ENCODE data around the gene MTIF2. TPM values are rescaled to one million over a fixed set of nuclear protein-coding genes. Genes with fewer than 3 reads are reported as not detected.

Gene MTIF2
- total RNA-seq, 3 donors from 2014 or later (not counting 1 experiment from before 2014, with no cell fraction given) = 19.8 to 26.6 (median 20.8) TPM

DNA sequence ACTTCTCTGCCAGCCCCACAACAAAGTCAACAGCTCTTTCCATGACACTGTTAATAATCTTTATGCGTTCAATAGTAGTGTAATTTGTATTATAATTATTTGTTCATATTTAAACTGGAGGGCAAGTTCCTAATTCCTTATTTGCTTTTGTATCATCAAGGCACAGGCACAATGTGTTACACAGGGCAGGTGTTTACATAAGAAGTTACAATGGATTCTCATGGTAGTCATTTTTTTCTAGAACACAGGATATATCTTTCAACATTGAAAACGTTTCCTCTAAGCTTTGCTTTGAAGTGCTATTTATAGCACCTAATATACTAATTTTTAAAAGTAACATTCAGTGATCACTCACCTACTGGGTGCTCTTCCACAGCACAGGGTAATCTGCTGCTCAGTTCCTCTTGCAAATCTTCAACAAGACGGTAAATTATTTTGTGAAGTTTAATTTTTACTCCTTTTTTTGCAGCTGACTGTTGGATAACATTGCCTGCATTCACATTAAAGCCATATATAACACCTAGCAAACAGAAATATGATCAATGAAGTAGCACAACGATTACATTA, 29.3 kb downstream of the MTIF2 start:
- Mint-ChIP-seq H3K4me3 (no peak overlapping the region), H3K27ac (no peak overlapping the region), H3K4me1 (peaks cover 1 to 12% of the 10 kb centered on the region in 2 donors), H3K27me3 (ENCODE audit: low read depth in 2 of 2) (no peaks in the 10 kb centered on the region), H3K9me3 (no peaks in the 10 kb centered on the region), H3K36me3 (peaks cover 6% of the 10 kb centered on the region)
- WGBS (ENCODE audit: insufficient coverage) = 78% methylated on average over 2 of the region's 4 CpGs
- intact Hi-C loops (cut with micrococcal nuclease) = loop anchor here (10.0 kb wide), 1 partner anchor 375 kb away; the partner anchor contains the start of gene PPP4R3B
- no peaks in the 10 kb centered on the region for H3K27me3 ChIP-seq (ENCODE audit: control insufficient read depth, insufficient read depth, low read length)
- no peaks in the 10 kb centered on the region for H3K4me1 ChIP-seq (ENCODE audit: control insufficient read depth, insufficient read depth, low read length)
- H3K4me3 ChIP-seq (ENCODE audit: low read length) = no peak overlapping the region
- no peaks in the 10 kb centered on the region for H3K9me3 ChIP-seq (ENCODE audit: control insufficient read depth, insufficient read depth, low read length)
- ATAC-seq = no peak
- peaks cover 59% of the 10 kb centered on the region for H3K36me3 ChIP-seq (ENCODE audit: control insufficient read depth, insufficient read depth, low read length)
- no peak for DNase-seq
- H3K27ac ChIP-seq (ENCODE audit: low read length) = no peak overlapping the region
- TF ChIP-seq, protein P1, sequence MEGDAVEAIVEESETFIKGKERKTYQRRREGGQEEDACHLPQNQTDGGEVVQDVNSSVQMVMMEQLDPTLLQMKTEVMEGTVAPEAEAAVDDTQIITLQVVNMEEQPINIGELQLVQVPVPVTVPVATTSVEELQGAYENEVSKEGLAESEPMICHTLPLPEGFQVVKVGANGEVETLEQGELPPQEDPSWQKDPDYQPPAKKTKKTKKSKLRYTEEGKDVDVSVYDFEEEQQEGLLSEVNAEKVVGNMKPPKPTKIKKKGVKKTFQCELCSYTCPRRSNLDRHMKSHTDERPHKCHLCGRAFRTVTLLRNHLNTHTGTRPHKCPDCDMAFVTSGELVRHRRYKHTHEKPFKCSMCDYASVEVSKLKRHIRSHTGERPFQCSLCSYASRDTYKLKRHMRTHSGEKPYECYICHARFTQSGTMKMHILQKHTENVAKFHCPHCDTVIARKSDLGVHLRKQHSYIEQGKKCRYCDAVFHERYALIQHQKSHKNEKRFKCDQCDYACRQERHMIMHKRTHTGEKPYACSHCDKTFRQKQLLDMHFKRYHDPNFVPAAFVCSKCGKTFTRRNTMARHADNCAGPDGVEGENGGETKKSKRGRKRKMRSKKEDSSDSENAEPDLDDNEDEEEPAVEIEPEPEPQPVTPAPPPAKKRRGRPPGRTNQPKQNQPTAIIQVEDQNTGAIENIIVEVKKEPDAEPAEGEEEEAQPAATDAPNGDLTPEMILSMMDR (IDR thresholded peaks at IDR 0.05) = no peak

GRCh38 chr2:55236992-55237543, 32.0 kb downstream of the MTIF2 start:
- Histone ChIP-seq H3K27ac (ENCODE audit: low read length) (no peak overlapping the region), H3K36me3 (ENCODE audit: control insufficient read depth, insufficient read depth, low read length) (peaks cover 47% of the 10 kb centered on the region), H3K4me1 (ENCODE audit: control insufficient read depth, insufficient read depth, low read length) (peaks cover 12% of the 10 kb centered on the region), H3K27me3 (ENCODE audit: control insufficient read depth, insufficient read depth, low read length) (no peaks in the 10 kb centered on the region), H3K9me3 (ENCODE audit: control insufficient read depth, insufficient read depth, low read length) (no peaks in the 10 kb centered on the region), H3K4me3 (ENCODE audit: low read length) (no peak overlapping the region)
- intact Hi-C loops (cut with micrococcal nuclease) = loop anchor here (10.0 kb wide), 1 partner anchor 378 kb away; the partner anchor contains the start of gene PPP4R3B
- TF ChIP-seq, protein P1 (IDR thresholded peaks at IDR 0.05) = no peak
- no peaks in the 10 kb centered on the region for H3K27me3 Mint-ChIP-seq (ENCODE audit: low read depth in 2 of 2)
- no peak for DNase-seq
- no peaks in the 10 kb centered on the region for H3K9me3 Mint-ChIP-seq
- H3K27ac Mint-ChIP-seq = peak overlapping the region in 1 of 2 donors; percentile 100
- H3K4me3 Mint-ChIP-seq = no peak overlapping the region
- H3K36me3 Mint-ChIP-seq = peaks cover 6% of the 10 kb centered on the region
- no peak for ATAC-seq
- WGBS (ENCODE audit: insufficient coverage) = no CpG with 5 or more reads among the region's 2 CpGs
- H3K4me1 Mint-ChIP-seq = peaks cover 26 to 33% of the 10 kb centered on the region in 2 donors

DNA sequence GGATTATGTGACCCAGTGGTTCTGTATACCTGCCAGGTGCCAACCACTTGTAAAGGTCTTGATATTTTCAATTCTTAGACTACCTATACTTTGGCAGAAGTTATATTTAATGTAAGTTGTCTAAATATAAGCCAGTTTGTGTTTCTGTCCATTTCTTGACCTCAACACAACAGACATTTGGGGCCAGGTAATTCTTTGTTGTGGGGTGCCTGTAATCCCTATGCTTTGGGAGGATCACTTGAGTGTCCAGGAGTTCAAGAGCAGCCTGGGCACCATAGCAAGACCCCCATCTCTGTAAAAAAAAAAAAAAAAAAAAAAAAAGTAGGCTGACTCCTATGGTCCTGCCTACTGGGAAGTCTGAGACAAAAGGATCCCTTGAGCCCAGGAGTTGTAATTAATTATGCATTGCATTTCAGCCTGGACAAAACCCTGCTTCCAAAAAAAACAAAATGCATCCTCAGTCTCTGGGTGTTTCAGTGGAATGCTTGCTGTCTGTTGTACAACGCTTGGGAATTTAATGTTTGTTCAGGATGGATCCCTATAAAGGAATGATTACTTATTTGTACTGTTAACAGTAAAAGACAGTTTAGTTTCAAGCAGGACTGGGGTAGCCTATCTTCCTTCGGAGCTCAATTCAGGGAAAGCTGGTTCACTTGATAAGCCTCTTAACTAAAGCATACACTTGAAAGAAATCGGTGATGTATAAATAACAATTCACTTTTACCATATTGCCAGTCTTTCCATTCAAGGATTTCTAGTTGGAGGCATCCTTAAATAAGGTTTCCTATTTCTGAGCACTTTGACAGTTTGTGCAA, 33.1 kb downstream of the MTIF2 start:
- no peaks in the 10 kb centered on the region for H3K27me3 Mint-ChIP-seq (ENCODE audit: low read depth in 2 of 2)
- ATAC-seq (no peak), DNase-seq (no peak)
- H3K4me3 Mint-ChIP-seq = no peak overlapping the region
- H3K9me3 Mint-ChIP-seq = no peaks in the 10 kb centered on the region
- peaks cover 46% of the 10 kb centered on the region for H3K36me3 ChIP-seq (ENCODE audit: control insufficient read depth, insufficient read depth, low read length)
- no peak overlapping the region for H3K4me3 ChIP-seq (ENCODE audit: low read length)
- H3K27ac Mint-ChIP-seq = peak overlapping the region; percentile 98 to 100
- H3K9me3 ChIP-seq (ENCODE audit: control insufficient read depth, insufficient read depth, low read length) = no peaks in the 10 kb centered on the region
- TF ChIP-seq, protein P1 (IDR thresholded peaks at IDR 0.05) = no peak
- peaks cover 37 to 44% of the 10 kb centered on the region in 2 donors for H3K4me1 Mint-ChIP-seq
- peaks cover 6% of the 10 kb centered on the region for H3K36me3 Mint-ChIP-seq
- peaks cover 18% of the 10 kb centered on the region for H3K4me1 ChIP-seq (ENCODE audit: control insufficient read depth, insufficient read depth, low read length)
- intact Hi-C loops (cut with micrococcal nuclease) = loop anchor here (10.0 kb wide), 1 partner anchor 379 kb away; the partner anchor contains the start of gene PPP4R3B
- WGBS (ENCODE audit: insufficient coverage) = 100% methylated on average over 3 of the region's 3 CpGs
- no peaks in the 10 kb centered on the region for H3K27me3 ChIP-seq (ENCODE audit: control insufficient read depth, insufficient read depth, low read length)
- H3K27ac ChIP-seq (ENCODE audit: low read length) = no peak overlapping the region
